GM18951 (cell line): Measurements from ENCODE around the gene SFI1.

Experiments used
- POLR2A ChIP-seq: IDR thresholded peaks from 4 replicates; pipeline ENCODE4 v1.6.1; 2011; ENCODE audit warnings: mild to moderate bottlenecking; ENCODE audit not compliant: insufficient read length, insufficient read depth; ENCODE audit errors: extremely low read depth
- in situ Hi-C: fragments of 300-500 bp; cut with MboI; formaldehyde crosslinking; loops from one replicate; pipeline ENCODE4 v1.12.0; 2022; ENCODE audit warnings: low sequenced_read_pairs, mixed read lengths, inconsistent platforms; ENCODE audit not compliant: unreplicated experiment

The SFI1 gene

DNA sequence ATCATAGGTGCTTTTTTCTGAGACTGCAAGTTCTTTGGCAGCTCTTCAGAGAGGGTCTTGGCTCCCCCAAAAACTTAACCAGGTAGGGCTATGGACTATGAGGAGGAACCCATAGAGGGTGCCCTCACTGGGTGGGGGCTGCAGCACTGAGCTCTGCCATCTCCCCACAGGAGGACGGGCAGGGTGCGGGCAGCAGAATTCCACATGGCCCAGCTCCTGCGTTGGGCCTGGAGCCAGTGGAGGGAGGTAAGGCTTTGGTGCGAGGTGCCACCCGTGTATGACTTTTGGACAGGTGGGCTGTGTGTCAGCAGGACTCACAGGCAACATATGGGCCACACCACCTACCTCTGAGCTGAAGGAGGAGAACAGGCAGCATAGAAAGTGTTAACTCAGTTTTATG lies 107.2 kb downstream of the SFI1 start:
- TF ChIP-seq POLR2A = no peak
- in situ Hi-C loops = no loop called here

DNA sequence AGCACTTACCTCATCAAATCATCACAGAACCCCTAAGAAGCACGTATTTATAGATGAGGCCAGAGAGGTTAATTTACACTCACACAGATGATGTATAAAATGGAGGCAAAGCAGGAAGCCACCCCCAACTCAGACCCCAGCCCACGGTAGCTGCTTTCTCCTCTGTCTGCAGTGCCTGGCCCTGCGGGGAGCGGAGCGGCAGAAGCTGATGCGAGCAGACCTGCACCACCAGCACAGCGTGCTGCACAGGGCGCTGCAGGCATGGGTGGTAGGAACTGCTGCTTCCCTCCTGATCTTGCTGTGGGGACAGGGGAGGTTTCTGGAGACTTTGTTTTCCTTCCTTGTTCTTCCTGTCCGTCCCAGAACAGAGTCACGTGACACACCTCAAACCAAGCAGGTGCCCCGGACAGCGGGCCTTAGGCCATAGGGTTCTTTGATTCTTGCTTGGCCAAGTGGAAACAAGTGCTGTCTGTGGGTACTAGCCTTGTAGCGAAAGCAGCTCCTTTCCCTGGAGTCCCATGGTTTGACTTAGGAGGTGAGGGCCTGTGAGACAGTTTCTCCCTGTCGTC lies 107.9 kb downstream of the SFI1 start:
- in situ Hi-C loops = no loop called here
- no peak for TF ChIP-seq POLR2A

DNA sequence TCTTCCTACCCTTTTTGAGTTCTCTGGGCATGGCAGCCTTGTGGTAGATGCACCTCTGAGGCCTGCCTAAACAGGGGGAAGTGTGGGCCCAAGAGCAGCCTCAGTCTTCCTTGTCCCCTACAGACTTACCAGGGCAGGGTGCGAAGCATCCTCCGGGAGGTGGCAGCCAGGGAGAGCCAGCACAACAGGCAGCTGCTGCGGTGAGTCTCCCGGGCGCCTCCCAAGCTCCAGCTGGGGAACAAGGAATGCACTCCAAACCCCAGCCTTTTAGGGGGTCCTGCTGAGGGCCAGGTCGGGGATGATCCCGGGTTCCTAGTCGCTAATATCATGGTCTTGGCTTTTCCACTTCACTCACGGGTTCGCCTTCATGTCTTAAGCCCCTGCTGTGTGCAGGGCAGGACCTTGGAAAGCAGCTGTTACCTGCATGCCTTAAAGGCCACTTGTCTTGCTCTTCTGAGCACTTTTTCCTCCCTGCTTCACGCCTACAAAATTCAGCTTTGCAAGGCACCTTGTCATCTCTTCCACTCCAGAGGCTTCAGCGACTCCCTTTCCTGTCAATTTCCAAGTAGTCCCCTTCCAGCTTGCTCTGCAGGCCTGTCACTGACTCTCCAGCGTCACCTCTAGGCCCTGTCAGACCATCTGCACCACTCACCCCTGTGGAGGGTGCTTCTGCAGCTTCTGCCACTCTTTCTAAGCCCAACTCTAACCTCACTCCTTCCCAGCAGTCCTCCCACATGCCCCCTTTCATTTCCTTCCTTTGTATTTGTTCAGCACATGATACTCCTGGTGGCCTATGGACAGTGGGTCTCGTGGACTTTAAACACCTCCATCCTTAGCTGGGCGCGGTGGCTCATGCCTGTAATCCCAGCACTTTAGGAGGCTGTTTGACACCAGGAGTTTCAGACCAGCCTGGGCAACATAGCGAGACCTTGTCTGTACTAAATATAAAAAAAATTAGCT lies 108.7 kb downstream of the SFI1 start:
- in situ Hi-C loops = no loop called here
- TF ChIP-seq POLR2A = no peak

DNA sequence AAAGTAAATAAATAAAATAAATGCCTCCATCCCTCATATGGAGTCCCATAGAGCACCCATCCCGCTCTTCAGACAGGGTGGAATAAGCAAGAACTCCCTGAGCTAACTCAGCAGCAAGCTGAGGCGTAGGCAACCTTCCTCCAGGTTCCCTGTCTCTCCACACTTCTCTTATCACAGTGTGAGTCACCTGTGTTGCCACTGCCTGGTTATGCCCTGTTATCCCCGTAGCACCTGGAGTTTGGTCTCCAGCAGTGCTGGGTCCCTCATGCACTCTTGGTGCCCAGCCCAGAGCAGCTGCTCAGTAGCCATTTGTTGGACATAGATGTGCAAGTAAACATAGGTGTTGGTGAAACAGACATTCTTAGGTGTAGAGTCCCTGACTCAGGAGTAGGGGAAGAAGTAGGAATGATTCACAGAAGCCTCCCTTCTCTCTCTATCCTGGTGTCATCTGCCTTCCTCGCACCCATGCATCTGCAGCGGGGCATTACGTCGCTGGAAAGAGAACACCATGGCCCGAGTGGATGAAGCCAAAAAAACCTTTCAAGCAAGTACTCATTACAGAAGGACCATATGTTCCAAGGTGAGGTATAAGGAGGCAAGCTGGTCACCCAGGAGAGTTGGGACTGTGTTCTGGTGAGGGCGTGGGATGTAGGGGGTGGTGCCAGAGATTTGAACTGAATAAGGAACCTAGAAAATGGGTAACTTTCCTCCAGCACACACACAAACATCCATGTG lies 109.7 kb downstream of the SFI1 start:
- in situ Hi-C loops = no loop called here
- TF ChIP-seq POLR2A = no peak

DNA sequence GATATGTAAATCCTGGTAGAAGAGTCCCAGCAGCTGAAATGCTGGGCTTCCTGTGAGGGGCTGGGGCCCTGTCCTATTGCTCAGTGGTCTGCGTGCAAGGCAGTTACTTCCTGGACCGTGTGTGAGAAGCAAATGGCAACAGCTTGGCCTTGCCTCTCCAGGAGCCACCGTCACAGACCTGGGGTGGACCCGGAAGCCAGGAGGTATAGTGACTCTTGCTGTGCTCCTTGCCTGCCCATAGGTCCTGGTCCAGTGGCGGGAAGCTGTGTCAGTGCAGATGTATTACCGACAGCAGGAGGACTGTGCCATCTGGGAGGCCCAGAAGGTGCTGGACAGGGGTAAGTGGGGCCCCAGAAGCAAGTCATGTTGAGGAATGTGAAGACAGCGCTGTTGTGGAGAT lies 111.4 kb downstream of the SFI1 start:
- in situ Hi-C loops = no loop called here
- TF ChIP-seq POLR2A = no peak

DNA sequence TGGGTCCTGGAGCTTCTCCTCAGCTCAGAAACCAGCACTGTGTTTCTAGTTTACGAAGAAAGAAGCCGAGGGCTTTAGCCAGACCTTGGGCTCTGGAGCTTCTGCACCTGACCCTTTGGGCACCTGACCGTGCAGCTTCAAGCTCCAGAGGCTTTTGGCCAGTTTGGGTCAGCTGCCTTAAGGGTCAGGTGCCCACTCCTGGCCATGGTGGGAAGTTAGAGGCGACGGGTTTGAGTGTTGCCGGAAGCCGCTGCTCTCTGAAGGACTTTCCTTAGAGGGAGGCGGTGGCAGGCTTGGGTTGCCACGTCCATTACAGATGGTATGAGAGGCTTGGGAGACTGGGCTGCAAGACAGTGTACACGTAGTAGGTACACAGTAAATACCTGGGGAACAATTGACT lies 113.4 kb downstream of the SFI1 start:
- TF ChIP-seq POLR2A = no peak
- in situ Hi-C loops = no loop called here

DNA sequence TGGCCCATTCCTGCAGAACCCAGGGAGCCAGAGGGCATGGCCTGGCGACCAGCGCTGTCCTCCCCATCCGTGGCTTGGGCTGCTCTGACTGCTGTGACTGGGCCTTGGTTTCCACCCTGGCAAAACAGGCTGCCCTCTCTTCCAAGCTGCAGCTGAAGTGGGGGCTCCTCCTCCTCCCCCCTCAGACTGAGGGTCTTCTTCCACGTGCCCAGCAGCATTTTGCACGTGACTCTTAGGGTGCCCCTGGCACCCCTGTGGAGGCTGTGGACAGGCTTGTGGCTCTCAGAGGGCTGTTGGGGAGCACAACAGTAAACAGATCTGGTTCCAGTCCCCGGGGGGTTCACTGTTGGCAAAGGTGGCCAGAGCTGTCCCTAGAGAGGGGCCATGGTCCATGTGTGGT lies 114.3 kb downstream of the SFI1 start:
- in situ Hi-C loops = no loop called here
- TF ChIP-seq POLR2A = no peak

DNA sequence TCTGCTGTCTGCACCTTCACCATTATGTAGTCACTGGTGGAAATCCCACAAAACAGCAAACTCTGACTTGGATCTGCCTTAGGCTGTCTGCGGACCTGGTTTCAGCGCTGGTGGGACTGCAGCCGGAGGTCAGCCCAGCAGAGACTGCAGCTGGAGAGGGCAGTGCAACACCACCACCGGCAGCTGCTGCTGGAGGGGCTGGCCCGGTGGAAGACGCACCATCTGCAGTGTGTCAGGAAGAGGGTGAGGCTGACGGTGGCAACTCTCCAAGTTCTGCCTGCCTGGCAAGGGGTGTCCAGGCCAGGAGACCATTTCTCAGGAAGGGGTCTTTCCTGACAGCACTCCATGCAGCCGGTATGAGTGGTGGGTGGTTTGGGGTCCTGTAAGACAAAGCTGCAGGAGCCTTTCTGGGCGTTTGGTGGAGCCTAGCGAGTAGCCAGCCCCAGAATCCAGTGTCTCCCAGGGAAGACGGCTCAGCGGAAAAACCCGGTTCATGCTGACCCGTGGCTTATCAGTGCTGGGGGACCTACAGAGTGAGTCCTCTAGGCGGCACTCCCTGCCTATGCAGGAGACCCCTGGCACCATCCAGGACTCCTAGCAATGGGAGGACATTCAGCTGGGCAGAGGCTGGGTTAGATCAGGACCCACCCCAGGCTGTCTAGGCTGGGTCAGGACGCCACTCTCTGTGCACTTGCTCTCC lies 114.9 kb downstream of the SFI1 start:
- no peak for TF ChIP-seq POLR2A
- in situ Hi-C loops = no loop called here

DNA sequence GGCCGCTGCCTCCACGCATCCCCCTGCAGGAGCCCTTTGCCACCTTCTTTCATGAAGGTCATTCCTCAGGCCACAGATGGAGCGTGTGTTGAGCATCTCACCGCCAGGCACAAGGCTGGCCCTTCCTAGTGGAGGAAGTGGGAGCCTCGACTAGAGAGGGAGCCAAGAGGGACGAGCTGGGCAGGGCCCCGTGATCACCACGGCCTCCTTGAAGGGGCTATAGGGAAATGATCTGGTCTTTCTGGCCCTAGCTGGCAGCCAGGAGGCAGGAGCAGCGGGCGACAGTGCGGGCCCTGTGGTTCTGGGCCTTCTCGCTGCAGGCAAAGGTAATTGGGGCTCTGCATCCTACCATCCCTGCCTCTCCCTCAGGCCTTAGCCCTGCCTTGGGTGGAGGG lies 116.6 kb downstream of the SFI1 start:
- TF ChIP-seq POLR2A = no peak
- in situ Hi-C loops = no loop called here

DNA sequence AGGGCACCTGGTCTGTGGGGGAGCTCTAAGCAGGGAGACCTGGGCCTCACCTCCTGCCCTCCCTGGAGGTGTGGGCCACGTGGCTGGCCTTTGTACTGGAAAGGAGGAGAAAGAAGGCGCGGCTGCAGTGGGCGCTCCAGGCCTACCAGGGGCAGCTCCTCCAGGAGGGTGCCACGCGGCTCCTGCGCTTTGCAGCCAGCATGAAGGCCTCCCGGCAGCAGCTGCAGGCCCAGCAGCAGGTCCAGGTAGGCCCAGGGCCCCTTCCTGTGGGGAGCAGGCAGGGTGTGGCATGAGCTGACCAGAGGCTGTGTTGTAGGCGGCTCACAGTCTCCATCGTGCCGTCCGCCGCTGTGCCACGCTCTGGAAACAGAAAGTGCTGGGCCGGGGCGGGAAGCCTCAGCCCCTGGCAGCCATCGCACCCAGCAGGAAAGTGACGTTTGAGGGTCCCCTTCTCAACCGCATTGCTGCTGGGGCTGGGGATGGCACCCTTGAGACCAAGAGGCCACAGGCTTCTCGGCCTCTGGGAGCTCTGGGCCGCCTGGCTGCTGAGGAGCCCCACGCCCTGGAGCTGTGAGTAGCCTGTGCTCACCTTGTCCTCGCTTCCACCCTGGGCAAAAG lies 117.1 kb downstream of the SFI1 start:
- no peak for TF ChIP-seq POLR2A

DNA sequence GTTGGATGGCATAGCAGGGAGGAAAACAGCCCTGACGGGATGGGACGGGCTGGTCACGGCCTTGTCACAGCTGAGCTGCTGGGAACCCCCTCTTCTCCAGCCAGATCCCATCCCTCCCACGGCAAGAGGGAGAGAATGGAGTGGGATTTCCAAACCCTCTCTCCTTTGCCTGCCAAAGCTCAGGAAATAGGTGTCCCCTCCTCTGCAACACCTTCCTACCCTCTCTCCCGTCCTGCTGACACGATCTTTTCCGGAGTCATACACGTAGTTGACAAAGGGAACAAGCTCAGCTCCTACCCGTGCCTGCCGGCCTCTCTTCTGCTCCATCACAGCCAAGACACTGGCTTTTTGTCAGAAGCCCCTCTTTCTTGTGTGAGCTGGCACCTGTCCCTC lies 117.6 kb downstream of the SFI1 start:
- no peak for TF ChIP-seq POLR2A
- in situ Hi-C loops = no loop called here

More for the DNA sequence above, 117.1 kb downstream of the SFI1 start:
- in situ Hi-C loops = no loop called here

DNA sequence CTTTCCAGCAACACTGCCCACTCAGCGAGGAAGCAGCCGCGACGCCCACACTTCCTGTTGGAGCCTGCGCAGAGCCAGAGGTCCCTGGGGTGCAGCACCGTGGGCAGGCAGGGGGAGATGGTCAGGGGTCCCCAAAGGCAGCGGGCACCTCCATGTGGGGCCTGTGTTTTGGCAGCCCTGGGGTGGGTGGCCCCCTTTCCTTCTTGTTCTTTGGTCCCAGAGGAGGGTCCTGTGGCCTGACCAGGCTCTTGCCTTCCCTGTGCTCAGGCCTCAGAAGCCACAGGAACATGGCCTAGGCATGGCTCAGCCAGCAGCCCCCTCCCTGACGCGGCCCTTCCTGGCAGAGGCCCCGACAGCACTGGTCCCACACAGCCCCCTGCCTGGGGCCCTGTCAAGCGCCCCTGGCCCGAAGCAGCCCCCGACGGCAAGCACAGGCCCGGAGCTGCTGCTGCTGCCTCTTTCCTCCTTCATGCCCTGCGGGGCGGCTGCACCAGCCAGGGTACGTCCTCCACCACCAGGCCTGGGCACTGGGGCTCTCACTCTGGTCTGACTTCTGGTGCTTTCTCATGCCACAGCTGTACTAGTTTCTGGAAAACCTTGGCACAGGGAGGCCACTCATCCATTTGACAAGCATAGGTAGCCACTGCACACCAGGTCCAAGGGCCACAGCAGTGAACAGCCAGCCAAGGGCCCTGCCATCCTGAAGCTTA lies 118.6 kb downstream of the SFI1 start:
- in situ Hi-C loops = no loop called here
- peak; percentile 17 for TF ChIP-seq POLR2A
